ENCODE results near the gene RAD54L.

The RAD54L gene

DNA sequence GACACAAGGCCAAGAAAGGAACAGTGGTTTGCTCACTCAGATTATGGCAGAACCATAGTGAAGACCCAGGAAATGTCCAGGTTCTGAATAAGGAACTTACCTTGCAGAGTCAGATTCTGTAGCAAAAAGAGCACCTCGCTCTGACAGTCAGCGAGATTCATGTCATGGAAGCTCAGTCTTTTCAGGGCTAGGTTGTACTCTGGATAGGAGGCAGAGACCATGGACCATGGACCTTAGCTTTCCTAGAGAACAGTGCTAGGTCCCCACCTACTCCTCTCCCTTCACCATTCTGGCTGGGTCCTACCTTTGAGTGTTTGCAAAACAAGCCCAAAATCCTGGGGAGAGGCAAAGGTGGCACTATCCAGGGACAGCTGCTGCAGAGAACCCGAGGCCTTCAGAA is 32.5 kb downstream of the RAD54L start:
- POLR2A ChIA-PET = no interaction called here
- no peak for DNase-seq (ENCODE audit: extremely low spot score)
- CTCF ChIA-PET = interaction anchor here (0.7 kb wide), 1 partner anchor 148 kb away, joined by 3 read pairs; no protein-coding TSS in a partner anchor
- TF ChIP-seq BHLHE40 (IDR thresholded peaks at IDR 0.05; ENCODE audit: borderline replicate concordance) (no peak), ARNT (IDR thresholded peaks at IDR 0.05) (no peak), SUZ12 (IDR thresholded peaks at IDR 0.05) (no peak), PKNOX1 (IDR thresholded peaks at IDR 0.05) (no peak)

DNA sequence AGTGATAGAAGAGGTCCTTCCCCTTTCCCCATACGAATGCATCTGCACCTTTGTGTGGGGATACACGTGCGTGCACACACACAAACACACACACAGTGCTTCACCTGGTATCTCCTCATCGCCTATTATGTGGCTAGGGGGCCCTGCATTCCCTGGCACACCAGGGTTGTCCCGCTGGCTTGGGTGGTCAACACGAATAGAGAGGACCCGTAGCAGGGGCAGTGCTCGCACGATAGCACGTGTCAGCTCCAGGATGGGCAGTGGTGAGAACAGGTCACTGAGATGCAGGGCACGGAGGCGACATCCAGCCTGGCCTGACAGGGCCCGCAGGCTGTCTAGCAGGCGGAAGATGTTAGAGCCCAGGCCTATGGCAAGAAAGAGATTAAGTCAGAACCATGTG is 33.5 kb downstream of the RAD54L start:
- CTCF ChIA-PET = interaction anchor here (0.7 kb wide), 1 partner anchor 147 kb away, joined by 3 read pairs; no protein-coding TSS in a partner anchor
- POLR2A ChIA-PET = no interaction called here
- no peak for DNase-seq (ENCODE audit: extremely low spot score)
- TF ChIP-seq BHLHE40 (IDR thresholded peaks at IDR 0.05; ENCODE audit: borderline replicate concordance) (no peak), SP1 (IDR thresholded peaks at IDR 0.05) (no peak), TARDBP (IDR thresholded peaks at IDR 0.05) (no peak), FOXM1 (IDR thresholded peaks at IDR 0.05; ENCODE audit: borderline replicate concordance) (no peak), NFRKB (IDR thresholded peaks at IDR 0.05) (no peak), FOXK2 (IDR thresholded peaks at IDR 0.05) (no peak), SUZ12 (IDR thresholded peaks at IDR 0.05) (no peak), HDGF (IDR thresholded peaks at IDR 0.05; ENCODE audit: borderline replicate concordance) (no peak)

GRCh38 chr1:46284058-46284457 is 36.5 kb downstream of the RAD54L start:
- no peak for TF ChIP-seq SUZ12 (IDR thresholded peaks at IDR 0.05)
- no peak for TF ChIP-seq PKNOX1 (IDR thresholded peaks at IDR 0.05)
- TF ChIP-seq TARDBP (IDR thresholded peaks at IDR 0.05) = no peak
- TF ChIP-seq HDGF (IDR thresholded peaks at IDR 0.05; ENCODE audit: borderline replicate concordance) = no peak
- ChIA-PET CTCF (interaction anchor here (0.7 to 0.9 kb wide), 2 partner anchors 10 to 27 kb away, joined by 3 to 4 read pairs; no protein-coding TSS in a partner anchor), POLR2A (interaction anchor here (1.0 to 2.4 kb wide), 8 partner anchors 10 to 88 kb away, joined by 3 to 10 read pairs (median 6); partner anchors contain the start of genes LRRC41, NSUN4 and UQCRH)
- no peak for DNase-seq (ENCODE audit: extremely low spot score)

GRCh38 chr1:46284597-46285564 is 37.3 kb downstream of the RAD54L start:
- ChIA-PET POLR2A (interaction anchor here (0.6 to 2.4 kb wide), 11 partner anchors 8 to 87 kb away, joined by 3 to 10 read pairs (median 4); partner anchors contain the start of genes LRRC41, NSUN4 and UQCRH), CTCF (interaction anchor here (0.6 to 0.9 kb wide), 4 partner anchors 11 to 127 kb away, joined by 3 to 4 read pairs (median 3); no protein-coding TSS in a partner anchor)
- no peak for DNase-seq (ENCODE audit: extremely low spot score)
- TF ChIP-seq CTBP1 (IDR thresholded peaks at IDR 0.05; ENCODE audit: borderline replicate concordance) = no peak
- no peak for TF ChIP-seq FOXA1 (IDR thresholded peaks at IDR 0.05)
- TF ChIP-seq TARDBP (IDR thresholded peaks at IDR 0.05) = no peak
- TF ChIP-seq LEF1 (IDR thresholded peaks at IDR 0.05; ENCODE audit: borderline replicate concordance) = no peak
- no peak for TF ChIP-seq L3MBTL2 (conservative IDR thresholded peaks at IDR 0.05)
- no peak for TF ChIP-seq ARNT (IDR thresholded peaks at IDR 0.05)
- no peak for TF ChIP-seq SP1 (IDR thresholded peaks at IDR 0.05)
- TF ChIP-seq FOXK2 (IDR thresholded peaks at IDR 0.05) = no peak
- no peak for TF ChIP-seq FOXM1 (IDR thresholded peaks at IDR 0.05; ENCODE audit: borderline replicate concordance)
- no peak for TF ChIP-seq ZNF384 (IDR thresholded peaks at IDR 0.05)
- TF ChIP-seq PKNOX1 (IDR thresholded peaks at IDR 0.05) = no peak
- no peak for TF ChIP-seq HDGF (IDR thresholded peaks at IDR 0.05; ENCODE audit: borderline replicate concordance)
- no peak for TF ChIP-seq SUZ12 (IDR thresholded peaks at IDR 0.05)
- TF ChIP-seq BHLHE40 (IDR thresholded peaks at IDR 0.05; ENCODE audit: borderline replicate concordance) = no peak
- TF ChIP-seq NFRKB (IDR thresholded peaks at IDR 0.05) = no peak

DNA sequence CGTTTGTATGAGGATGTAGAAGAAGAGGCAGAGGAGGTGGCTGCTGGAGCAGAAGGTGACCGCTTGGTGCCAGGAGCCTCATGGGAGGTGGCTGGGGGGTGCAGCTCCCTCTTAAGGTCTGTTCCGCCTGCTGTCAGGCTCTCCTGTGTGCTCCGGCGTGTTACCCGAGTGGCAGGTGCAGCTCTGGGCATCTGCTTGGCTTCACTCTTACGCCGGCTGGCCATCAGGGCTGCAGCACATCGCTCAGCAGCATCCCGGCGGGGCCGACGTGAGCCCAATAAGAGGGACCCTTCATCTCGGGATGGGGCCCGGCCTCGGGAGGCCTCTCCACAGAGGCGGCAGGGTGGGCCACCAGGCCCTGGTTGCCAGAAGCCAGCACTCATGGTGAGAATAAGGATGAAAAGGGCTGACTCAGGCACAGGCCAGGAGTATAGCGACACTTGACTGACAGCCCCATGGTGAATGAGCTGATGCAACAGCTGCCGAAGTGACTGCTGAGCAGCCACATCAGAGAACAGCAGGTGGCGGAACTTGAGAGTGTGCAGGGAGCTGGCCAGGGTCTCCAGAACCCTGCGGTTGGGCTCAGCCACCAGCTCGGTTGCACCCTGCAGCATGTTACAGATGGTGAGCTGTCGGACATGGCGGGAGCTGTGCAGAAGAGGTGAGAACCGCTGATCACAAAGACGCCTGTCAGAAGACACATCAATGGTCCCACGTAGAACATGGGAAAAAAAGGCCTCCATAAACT is 38.3 kb downstream of the RAD54L start:
- ChIA-PET POLR2A (interaction anchor here (0.6 to 2.4 kb wide), 6 partner anchors 9 to 54 kb away, joined by 3 to 10 read pairs (median 6); partner anchors contain the start of genes LRRC41, NSUN4 and UQCRH), CTCF (interaction anchor here (0.7 kb wide), 2 partner anchors 12 to 67 kb away, joined by 3 to 4 read pairs; no protein-coding TSS in a partner anchor)
- peak; percentile 30 for DNase-seq (ENCODE audit: extremely low spot score)
- TF ChIP-seq PKNOX1 (IDR thresholded peaks at IDR 0.05) (peak; percentile 96), HDGF (IDR thresholded peaks at IDR 0.05; ENCODE audit: borderline replicate concordance) (no peak)

Measured in HEK293T (cell line).